ENCODE results near the gene LUC7L.

LUC7L gene

GRCh38 chr16:183005-183404 is 46.2 kb downstream of the LUC7L start:
- no peak overlapping the region for H3K4me3 ChIP-seq (ENCODE audit: low read depth, low read length)
- TF ChIP-seq MYC (IDR thresholded peaks at IDR 0.05; ENCODE audit: low read depth, low read length) (no peak), MAX (IDR thresholded peaks at IDR 0.05; ENCODE audit: low read depth, low read length) (no peak), CTCF (IDR thresholded peaks at IDR 0.05; ENCODE audit: low read depth, low read length) (no peak), POLR2A (IDR thresholded peaks at IDR 0.05; ENCODE audit: extremely low read depth, insufficient read length) (no peak)
- DNase-seq (ENCODE audit: low read depth), result no peak

- DNase-seq (ENCODE audit: low read depth), result no peak
- TF ChIP-seq CTCF (IDR thresholded peaks at IDR 0.05; ENCODE audit: low read depth, low read length) (peak; percentile 71), POLR2A (IDR thresholded peaks at IDR 0.05; ENCODE audit: extremely low read depth, insufficient read length) (no peak), MYC (IDR thresholded peaks at IDR 0.05; ENCODE audit: low read depth, low read length) (no peak), MAX (IDR thresholded peaks at IDR 0.05; ENCODE audit: low read depth, low read length) (no peak)
- no peak overlapping the region for H3K4me3 ChIP-seq (ENCODE audit: low read depth, low read length)
Measured at GRCh38 chr16:181565-182021, 47.7 kb downstream of the LUC7L start.

- H3K4me3 ChIP-seq (ENCODE audit: low read depth, low read length), result no peak overlapping the region
- no peak for TF ChIP-seq POLR2A (IDR thresholded peaks at IDR 0.05; ENCODE audit: extremely low read depth, insufficient read length)
- no peak for TF ChIP-seq CTCF (IDR thresholded peaks at IDR 0.05; ENCODE audit: low read depth, low read length)
- TF ChIP-seq MAX (IDR thresholded peaks at IDR 0.05; ENCODE audit: low read depth, low read length), result peak; percentile 84
- TF ChIP-seq MYC (IDR thresholded peaks at IDR 0.05; ENCODE audit: low read depth, low read length), result peak; percentile 70
- DNase-seq (ENCODE audit: low read depth), result peak; percentile 74
Measured at GRCh38 chr16:180681-181564, 48.3 kb downstream of the LUC7L start.

GRCh38 chr16:180101-180675 is 49.1 kb downstream of the LUC7L start, which contains the start of gene HBQ1:
Gene HBQ1 (plus strand): TSS chr16:180459. CDS start chr16:180487, 28 bp downstream.
- TF ChIP-seq CTCF (IDR thresholded peaks at IDR 0.05; ENCODE audit: low read depth, low read length) (no peak), POLR2A (IDR thresholded peaks at IDR 0.05; ENCODE audit: extremely low read depth, insufficient read length) (no peak), MYC (IDR thresholded peaks at IDR 0.05; ENCODE audit: low read depth, low read length) (no peak), MAX (IDR thresholded peaks at IDR 0.05; ENCODE audit: low read depth, low read length) (no peak)
- no peak within 1 kb of the TSS for H3K4me3 ChIP-seq (ENCODE audit: low read depth, low read length)
- no peak for DNase-seq (ENCODE audit: low read depth)

- TF ChIP-seq CTCF (IDR thresholded peaks at IDR 0.05; ENCODE audit: low read depth, low read length) (no peak), POLR2A (IDR thresholded peaks at IDR 0.05; ENCODE audit: extremely low read depth, insufficient read length) (no peak), MYC (IDR thresholded peaks at IDR 0.05; ENCODE audit: low read depth, low read length) (no peak), MAX (IDR thresholded peaks at IDR 0.05; ENCODE audit: low read depth, low read length) (no peak)
- no peak for DNase-seq (ENCODE audit: low read depth)
- no peak overlapping the region for H3K4me3 ChIP-seq (ENCODE audit: low read depth, low read length)
Measured at GRCh38 chr16:179211-180092, 49.8 kb downstream of the LUC7L start.
